H9 (cell line): ENCODE results near the gene SHH. TPM values are rescaled to one million over a fixed set of nuclear protein-coding genes. Genes with fewer than 3 reads are reported as not detected.
A peak's percentile ranks its signal among the peaks of the same experiment; 100 is the strongest.

Source experiments
- DNase-seq: peaks from one replicate; pipeline ENCODE4 v3.0.0-alpha.2; 2017
- H2AFZ ChIP-seq: one replicate; pipeline ENCODE4 v1.6.1; 2013; ENCODE audit warnings: mild to moderate bottlenecking, low read length, control low read depth, moderate library complexity
- H2AK5ac ChIP-seq: 2 replicates; pipeline ENCODE4 v1.6.1; 2013; ENCODE audit warnings: low read length, control low read depth, mixed read lengths; ENCODE audit not compliant: insufficient read length
- H2BK120ac ChIP-seq: one replicate; pipeline ENCODE4 v1.6.1; 2013; ENCODE audit warnings: low read depth, mild to moderate bottlenecking, low read length, control low read depth, inconsistent platforms; ENCODE audit not compliant: poor library complexity, severe bottlenecking
- H2BK12ac ChIP-seq: 2 replicates; pipeline ENCODE4 v1.6.1; 2013; ENCODE audit warnings: low read length, control low read depth, mixed read lengths, low read depth; ENCODE audit not compliant: insufficient read length
- H2BK15ac ChIP-seq: 2 replicates; pipeline ENCODE4 v1.6.1; 2013; ENCODE audit warnings: low read depth, low read length, control low read depth
- H2BK20ac ChIP-seq: one replicate; pipeline ENCODE4 v1.6.1; 2013; ENCODE audit warnings: low read depth, mild to moderate bottlenecking, low read length, control low read depth, inconsistent platforms; ENCODE audit not compliant: poor library complexity, severe bottlenecking
- H2BK5ac ChIP-seq: 2 replicates; pipeline ENCODE4 v1.6.1; 2013; ENCODE audit warnings: low read length, control low read depth, mixed read lengths; ENCODE audit not compliant: insufficient read length
- H3K14ac ChIP-seq: 2 replicates; pipeline ENCODE4 v1.6.1; 2013; ENCODE audit warnings: low read length, control low read depth; ENCODE audit not compliant: insufficient read depth
- H3K18ac ChIP-seq: 2 replicates; pipeline ENCODE4 v1.6.1; 2013; ENCODE audit warnings: low read depth, mild to moderate bottlenecking, mixed read lengths, low read length, control low read depth; ENCODE audit not compliant: insufficient read length
- H3K23ac ChIP-seq: 2 replicates; pipeline ENCODE4 v1.6.1; 2013; ENCODE audit warnings: low read length, control low read depth, mixed read lengths, low read depth; ENCODE audit not compliant: insufficient read length
- H3K23me2 ChIP-seq: 2 replicates; pipeline ENCODE4 v1.6.1; 2013; ENCODE audit warnings: low read depth, mild to moderate bottlenecking, mixed read lengths, low read length, control low read depth; ENCODE audit not compliant: insufficient read length, poor library complexity, severe bottlenecking
- H3K27ac ChIP-seq: 2 replicates; pipeline ENCODE4 v1.5.1; 2013; ENCODE audit warnings: low read length, control low read depth, mixed read lengths, low read depth; ENCODE audit not compliant: insufficient read length
- H3K27me3 ChIP-seq: 2 replicates; pipeline ENCODE4 v1.6.1; 2013; ENCODE audit warnings: low read length, control low read depth, inconsistent platforms; ENCODE audit not compliant: insufficient read depth
- H3K4ac ChIP-seq: 2 replicates; pipeline ENCODE4 v1.6.1; 2013; ENCODE audit warnings: low read depth, mild to moderate bottlenecking, control low read depth, inconsistent platforms, low read length, moderate library complexity
- H3K4me1 ChIP-seq: 2 replicates; pipeline ENCODE4 v1.6.1; 2013; ENCODE audit warnings: low read length, control low read depth, inconsistent platforms; ENCODE audit not compliant: insufficient read depth
- H3K4me2 ChIP-seq: 2 replicates; pipeline ENCODE4 v1.6.1; 2013; ENCODE audit warnings: low read length, control low read depth, mixed read lengths; ENCODE audit not compliant: insufficient read length, insufficient read depth
- H3K56ac ChIP-seq: 2 replicates; pipeline ENCODE4 v1.6.1; 2013; ENCODE audit warnings: low read depth, mild to moderate bottlenecking, mixed read lengths, low read length, control low read depth; ENCODE audit not compliant: insufficient read length
- H3K79me1 ChIP-seq: 2 replicates; pipeline ENCODE4 v1.6.1; 2013; ENCODE audit warnings: low read depth, mild to moderate bottlenecking, moderate library complexity, low read length, control low read depth, inconsistent platforms; ENCODE audit not compliant: insufficient read depth, poor library complexity, severe bottlenecking
- H3K79me2 ChIP-seq: 2 replicates; pipeline ENCODE4 v1.6.1; 2013; ENCODE audit warnings: low read length, control low read depth, inconsistent platforms; ENCODE audit not compliant: insufficient read depth
- H3K9ac ChIP-seq: 2 replicates; pipeline ENCODE4 v1.6.1; 2013; ENCODE audit warnings: low read length, control low read depth, mixed read lengths; ENCODE audit not compliant: insufficient read length; ENCODE audit errors: extremely low read depth
- H3K9me3 ChIP-seq: one replicate; pipeline ENCODE4 v1.6.1; 2013; ENCODE audit warnings: low read depth, low read length, inconsistent platforms; ENCODE audit not compliant: control insufficient read depth
- H3T11ph ChIP-seq: one replicate; pipeline ENCODE4 v1.6.1; 2013; ENCODE audit warnings: mild to moderate bottlenecking, low read length, control low read depth, inconsistent platforms
- H4K20me1 ChIP-seq: one replicate; pipeline ENCODE4 v1.6.1; 2013; ENCODE audit not compliant: control insufficient read depth, insufficient read length, insufficient read depth
- H4K5ac ChIP-seq: 2 replicates; pipeline ENCODE4 v1.6.1; 2013; ENCODE audit warnings: low read depth, mild to moderate bottlenecking, mixed read lengths, low read length, control low read depth; ENCODE audit not compliant: insufficient read length
- H4K8ac ChIP-seq: replicated peaks from 2 replicates; pipeline ENCODE4 v1.6.1; 2013; ENCODE audit warnings: low read length, control low read depth, mixed read lengths, low read depth; ENCODE audit not compliant: insufficient read length
- H4K91ac ChIP-seq: 2 replicates; pipeline ENCODE4 v1.6.1; 2013; ENCODE audit warnings: low read depth, mild to moderate bottlenecking, moderate library complexity, mixed read lengths, low read length, control low read depth; ENCODE audit not compliant: insufficient read length
- H3K27ac Mint-ChIP-seq, 3 experiments: 2 replicates in 2 of 3; 3 replicates in 1 of 3; pipeline ENCODE4 v1.8.0; 2020 to 2021; ENCODE audit warnings: mixed read lengths in 3 of 3, mild to moderate bottlenecking in 1 of 3, moderate library complexity in 1 of 3
- H3K27me3 Mint-ChIP-seq: 2 replicates; pipeline ENCODE4 v1.8.0; 2021; ENCODE audit warnings: low read depth, mild to moderate bottlenecking, moderate library complexity, mixed read lengths
- H3K36me3 Mint-ChIP-seq, 3 experiments: 2 replicates in 2 of 3; 3 replicates in 1 of 3; pipeline ENCODE4 v1.8.0; 2020 to 2021; ENCODE audit warnings: low read depth in 3 of 3, mixed read lengths in 3 of 3; ENCODE audit not compliant: insufficient read depth in 1 of 3
- H3K4me1 Mint-ChIP-seq, 2 experiments: 2 replicates each; pipeline ENCODE4 v1.8.0; 2020; ENCODE audit warnings: mixed read lengths in 2 of 2
- H3K4me3 Mint-ChIP-seq, 2 experiments: 2 replicates in 1 of 2; 3 replicates in 1 of 2; pipeline ENCODE4 v1.8.0; 2020 to 2021; ENCODE audit warnings: mild to moderate bottlenecking in 2 of 2, mixed read lengths in 2 of 2, moderate library complexity in 1 of 2
- H3K9me3 Mint-ChIP-seq, 2 experiments: 2 replicates in 1 of 2; 3 replicates in 1 of 2; pipeline ENCODE4 v1.8.0; 2020; ENCODE audit warnings: mild to moderate bottlenecking in 2 of 2, mixed read lengths in 2 of 2, moderate library complexity in 1 of 2
- WGBS: extraction: QIAGEN DNeasy Blood & Tissue Kit; methylation state at CpG from one replicate; pipeline ENCODE4 v1.1.7; 2013; ENCODE audit warnings: missing lambda C conversion rate, low lambda C conversion rate, mixed read lengths; ENCODE audit not compliant: insufficient read length; ENCODE audit errors: extremely low coverage; 5-methylcytosine and 5-hydroxymethylcytosine counted together
- total RNA-seq: library from RNA; stranded (reverse); gene quantifications from 2 replicates; pipeline ENCODE4 v1.2.1, GENCODE V29; 2021
- TF ChIP-seq, protein P1 (sequence below): fragments of 200-600 bp; sonication (generic); conservative IDR thresholded peaks from 3 replicates; pipeline ENCODE4 v1.8.0; 2021; ENCODE audit warnings: antibody characterized with exemption, mild to moderate bottlenecking

Gene SHH
- total RNA-seq, 1 experiment from 2014 or later = 0.07 TPM

DNA sequence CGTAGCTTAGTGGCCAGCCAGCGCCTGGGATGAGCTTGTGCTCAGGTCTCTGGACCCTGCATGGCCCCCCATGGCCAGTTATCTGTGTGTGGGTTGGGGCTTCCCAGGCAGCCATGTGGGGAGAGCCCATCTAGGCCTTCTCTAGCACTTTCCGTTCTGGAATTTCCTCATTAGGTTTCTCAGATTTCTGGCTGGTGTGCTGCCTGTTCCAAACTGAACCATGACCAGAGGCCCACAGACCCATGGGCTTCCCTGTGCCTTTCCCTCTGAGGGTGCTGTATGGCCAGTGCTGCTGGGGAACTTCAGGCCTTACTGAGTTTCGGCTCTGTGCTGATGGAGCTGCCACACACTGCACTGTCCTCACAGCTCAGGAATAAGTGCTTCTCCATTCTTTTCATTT is 50.2 kb downstream of the SHH start:
- Histone ChIP-seq H3K23me2 (no peaks in the 10 kb centered on the region), H3K9me3 (no peaks in the 10 kb centered on the region), H3K4me2 (no peak overlapping the region), H2BK120ac (no peak overlapping the region), H2BK12ac (no peak overlapping the region), H3K18ac (no peak overlapping the region), H3K23ac (no peak overlapping the region), H3K4ac (no peak overlapping the region), H2BK5ac (no peak overlapping the region), H3K79me1 (no peaks in the 10 kb centered on the region), H3K4me1 (no peaks in the 10 kb centered on the region; the same call in 1 of the 2 replicates), H4K5ac (no peak overlapping the region), H2BK15ac (no peak overlapping the region), H3K27me3 (no peaks in the 10 kb centered on the region), H4K91ac (no peak overlapping the region), H4K20me1 (no peaks in the 10 kb centered on the region), H3K27ac (no peak overlapping the region), H3K9ac (no peak overlapping the region), H3T11ph (no peak overlapping the region), H3K14ac (no peak overlapping the region), H2BK20ac (no peak overlapping the region), H3K79me2 (peaks cover 4% of the 10 kb centered on the region; the same call in 1 of the 2 replicates), H3K56ac (no peak overlapping the region), H4K8ac (no peak overlapping the region), H2AK5ac (no peak overlapping the region), H2AFZ (no peak overlapping the region)
- peak overlapping the region in 2 of 3 experiments; percentile 12 to 35; a peak in 2 of 7 replicates for H3K27ac Mint-ChIP-seq
- H3K27me3 Mint-ChIP-seq = no peaks in the 10 kb centered on the region
- TF ChIP-seq, protein P1, sequence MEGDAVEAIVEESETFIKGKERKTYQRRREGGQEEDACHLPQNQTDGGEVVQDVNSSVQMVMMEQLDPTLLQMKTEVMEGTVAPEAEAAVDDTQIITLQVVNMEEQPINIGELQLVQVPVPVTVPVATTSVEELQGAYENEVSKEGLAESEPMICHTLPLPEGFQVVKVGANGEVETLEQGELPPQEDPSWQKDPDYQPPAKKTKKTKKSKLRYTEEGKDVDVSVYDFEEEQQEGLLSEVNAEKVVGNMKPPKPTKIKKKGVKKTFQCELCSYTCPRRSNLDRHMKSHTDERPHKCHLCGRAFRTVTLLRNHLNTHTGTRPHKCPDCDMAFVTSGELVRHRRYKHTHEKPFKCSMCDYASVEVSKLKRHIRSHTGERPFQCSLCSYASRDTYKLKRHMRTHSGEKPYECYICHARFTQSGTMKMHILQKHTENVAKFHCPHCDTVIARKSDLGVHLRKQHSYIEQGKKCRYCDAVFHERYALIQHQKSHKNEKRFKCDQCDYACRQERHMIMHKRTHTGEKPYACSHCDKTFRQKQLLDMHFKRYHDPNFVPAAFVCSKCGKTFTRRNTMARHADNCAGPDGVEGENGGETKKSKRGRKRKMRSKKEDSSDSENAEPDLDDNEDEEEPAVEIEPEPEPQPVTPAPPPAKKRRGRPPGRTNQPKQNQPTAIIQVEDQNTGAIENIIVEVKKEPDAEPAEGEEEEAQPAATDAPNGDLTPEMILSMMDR = no peak
- H3K4me1 Mint-ChIP-seq = peaks cover 43 to 51% of the 10 kb centered on the region in 2 experiments
- no peak overlapping the region for H3K4me3 Mint-ChIP-seq
- H3K36me3 Mint-ChIP-seq = peaks cover 22 to 46% (median 44%) of the 10 kb centered on the region in 3 experiments
- H3K9me3 Mint-ChIP-seq = peaks cover 2 to 4% of the 10 kb centered on the region in 2 experiments; a peak in 2 of 5 replicates
- no peak for DNase-seq
- no CpG with 5 or more reads among the region's 4 CpGs for WGBS
